ENCODE data around the gene WDR7. TPM values are rescaled to one million over a fixed set of nuclear protein-coding genes. Genes with fewer than 3 reads are reported as not detected.

Gene WDR7
- total and polyA plus RNA-seq, 2 experiments from 2014 or later = 7.0 to 14.8 TPM

- H3K36me3 Mint-ChIP-seq (ENCODE audit: low read depth) = no peaks in the 10 kb centered on the region
- Histone ChIP-seq H3K4me1 (ENCODE audit: insufficient read depth) (no peaks in the 10 kb centered on the region), H3K79me2 (replicated peaks; ENCODE audit: insufficient read depth) (no peaks in the 10 kb centered on the region), H3K27ac (ENCODE audit: low read depth) (no peak overlapping the region), H3K4me3 (no peak overlapping the region), H3K4me2 (no peak overlapping the region), H3K9me2 (ENCODE audit: insufficient read depth) (no peaks in the 10 kb centered on the region), H3K36me3 (ENCODE audit: insufficient read depth) (no peaks in the 10 kb centered on the region), H3K27me3 (ENCODE audit: insufficient read depth) (no peaks in the 10 kb centered on the region), H3F3A (replicated peaks; ENCODE audit: low read depth) (no peaks in the 10 kb centered on the region), H4K20me1 (replicated peaks; ENCODE audit: insufficient read depth) (no peaks in the 10 kb centered on the region), H2AFZ (no peak overlapping the region)
- H3K27ac Mint-ChIP-seq = no peak overlapping the region
- no peaks in the 10 kb centered on the region for H3K9me3 Mint-ChIP-seq
- DNase-seq (ENCODE audit: low spot score) = no peak
- peaks cover 3% of the 10 kb centered on the region; the same call in 2 of the 3 replicates for H3K4me1 Mint-ChIP-seq
- H3K4me3 Mint-ChIP-seq = no peak overlapping the region
- ATAC-seq = no peak
- no peaks in the 10 kb centered on the region for H3K27me3 Mint-ChIP-seq (ENCODE audit: insufficient read depth, low read depth, poor library complexity)
- TF ChIP-seq EZH2 (IDR thresholded peaks at IDR 0.05; ENCODE audit: low read depth, unreplicated experiment) (no peak), STAT1 (IDR thresholded peaks at IDR 0.05; ENCODE audit: unreplicated experiment) (no peak), ZNF462 (CRISPR knock-in tag; IDR thresholded peaks at IDR 0.05) (no peak), POLR2AphosphoS5 (IDR thresholded peaks at IDR 0.05; ENCODE audit: low read depth) (no peak), JUNB (IDR thresholded peaks at IDR 0.05; ENCODE audit: unreplicated experiment) (no peak), ZNF331 (CRISPR knock-in tag; IDR thresholded peaks at IDR 0.05; ENCODE audit: low read depth) (no peak), EZH2phosphoT487 (IDR thresholded peaks at IDR 0.05; ENCODE audit: unreplicated experiment) (no peak), CREB1 (CRISPR knock-in tag; IDR thresholded peaks at IDR 0.05; ENCODE audit: low read depth) (no peak), ZNF114 (CRISPR knock-in tag; IDR thresholded peaks at IDR 0.05) (no peak), NANOG (IDR thresholded peaks at IDR 0.05; ENCODE audit: borderline replicate concordance) (no peak), ETS1 (IDR thresholded peaks at IDR 0.05) (no peak)
- TF ChIP-seq, protein P1, sequence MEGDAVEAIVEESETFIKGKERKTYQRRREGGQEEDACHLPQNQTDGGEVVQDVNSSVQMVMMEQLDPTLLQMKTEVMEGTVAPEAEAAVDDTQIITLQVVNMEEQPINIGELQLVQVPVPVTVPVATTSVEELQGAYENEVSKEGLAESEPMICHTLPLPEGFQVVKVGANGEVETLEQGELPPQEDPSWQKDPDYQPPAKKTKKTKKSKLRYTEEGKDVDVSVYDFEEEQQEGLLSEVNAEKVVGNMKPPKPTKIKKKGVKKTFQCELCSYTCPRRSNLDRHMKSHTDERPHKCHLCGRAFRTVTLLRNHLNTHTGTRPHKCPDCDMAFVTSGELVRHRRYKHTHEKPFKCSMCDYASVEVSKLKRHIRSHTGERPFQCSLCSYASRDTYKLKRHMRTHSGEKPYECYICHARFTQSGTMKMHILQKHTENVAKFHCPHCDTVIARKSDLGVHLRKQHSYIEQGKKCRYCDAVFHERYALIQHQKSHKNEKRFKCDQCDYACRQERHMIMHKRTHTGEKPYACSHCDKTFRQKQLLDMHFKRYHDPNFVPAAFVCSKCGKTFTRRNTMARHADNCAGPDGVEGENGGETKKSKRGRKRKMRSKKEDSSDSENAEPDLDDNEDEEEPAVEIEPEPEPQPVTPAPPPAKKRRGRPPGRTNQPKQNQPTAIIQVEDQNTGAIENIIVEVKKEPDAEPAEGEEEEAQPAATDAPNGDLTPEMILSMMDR (conservative IDR thresholded peaks at IDR 0.05; ENCODE audit: low read depth in 2 of 2) = no peak
- TF ChIP-seq, protein P2, sequence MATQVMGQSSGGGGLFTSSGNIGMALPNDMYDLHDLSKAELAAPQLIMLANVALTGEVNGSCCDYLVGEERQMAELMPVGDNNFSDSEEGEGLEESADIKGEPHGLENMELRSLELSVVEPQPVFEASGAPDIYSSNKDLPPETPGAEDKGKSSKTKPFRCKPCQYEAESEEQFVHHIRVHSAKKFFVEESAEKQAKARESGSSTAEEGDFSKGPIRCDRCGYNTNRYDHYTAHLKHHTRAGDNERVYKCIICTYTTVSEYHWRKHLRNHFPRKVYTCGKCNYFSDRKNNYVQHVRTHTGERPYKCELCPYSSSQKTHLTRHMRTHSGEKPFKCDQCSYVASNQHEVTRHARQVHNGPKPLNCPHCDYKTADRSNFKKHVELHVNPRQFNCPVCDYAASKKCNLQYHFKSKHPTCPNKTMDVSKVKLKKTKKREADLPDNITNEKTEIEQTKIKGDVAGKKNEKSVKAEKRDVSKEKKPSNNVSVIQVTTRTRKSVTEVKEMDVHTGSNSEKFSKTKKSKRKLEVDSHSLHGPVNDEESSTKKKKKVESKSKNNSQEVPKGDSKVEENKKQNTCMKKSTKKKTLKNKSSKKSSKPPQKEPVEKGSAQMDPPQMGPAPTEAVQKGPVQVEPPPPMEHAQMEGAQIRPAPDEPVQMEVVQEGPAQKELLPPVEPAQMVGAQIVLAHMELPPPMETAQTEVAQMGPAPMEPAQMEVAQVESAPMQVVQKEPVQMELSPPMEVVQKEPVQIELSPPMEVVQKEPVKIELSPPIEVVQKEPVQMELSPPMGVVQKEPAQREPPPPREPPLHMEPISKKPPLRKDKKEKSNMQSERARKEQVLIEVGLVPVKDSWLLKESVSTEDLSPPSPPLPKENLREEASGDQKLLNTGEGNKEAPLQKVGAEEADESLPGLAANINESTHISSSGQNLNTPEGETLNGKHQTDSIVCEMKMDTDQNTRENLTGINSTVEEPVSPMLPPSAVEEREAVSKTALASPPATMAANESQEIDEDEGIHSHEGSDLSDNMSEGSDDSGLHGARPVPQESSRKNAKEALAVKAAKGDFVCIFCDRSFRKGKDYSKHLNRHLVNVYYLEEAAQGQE (IDR thresholded peaks at IDR 0.05; ENCODE audit: unreplicated experiment) = no peak
These were observed 323.0 kb downstream of the WDR7 start for GRCh38 chr18:56974141-56974540.
